KMS-11 (cell line): Measurements from ENCODE around the gene RBM20.

Experiments used
- H2AFZ ChIP-seq: fragments of 200-600 bp; sonication (generic); 2 replicates; pipeline ENCODE4 v1.6.1; 2016; ENCODE audit warnings: antibody characterized with exemption, mixed run types, low read depth
- H3K27ac ChIP-seq: fragments of 200-600 bp; sonication (generic); 2 replicates; pipeline ENCODE4 v1.6.1; 2016; ENCODE audit warnings: mild to moderate bottlenecking, mixed run types
- H3K27me3 ChIP-seq: fragments of 200-600 bp; sonication (generic); 2 replicates; pipeline ENCODE4 v1.6.1; 2017; ENCODE audit warnings: mild to moderate bottlenecking, low read depth, mixed run types, moderate library complexity; ENCODE audit not compliant: insufficient read depth
- H3K36me3 ChIP-seq: fragments of 200-600 bp; sonication (generic); 2 replicates; pipeline ENCODE4 v1.6.1; 2017; ENCODE audit warnings: mild to moderate bottlenecking, mixed run types; ENCODE audit not compliant: insufficient read depth
- H3K4me1 ChIP-seq: fragments of 200-600 bp; sonication (generic); 2 replicates; pipeline ENCODE4 v1.6.1; 2016; ENCODE audit warnings: mild to moderate bottlenecking, low read depth, mixed run types; ENCODE audit not compliant: poor library complexity, severe bottlenecking
- H3K4me2 ChIP-seq: fragments of 200-600 bp; sonication (generic); 2 replicates; pipeline ENCODE4 v1.7.0; 2016; ENCODE audit warnings: mild to moderate bottlenecking, mixed run types
- H3K4me3 ChIP-seq: fragments of 200-600 bp; sonication (generic); IDR thresholded peaks from 2 replicates; pipeline ENCODE4 v1.6.1; 2017; ENCODE audit warnings: low read depth, low read length, mixed read lengths; ENCODE audit not compliant: insufficient read depth
- H3K79me2 ChIP-seq: fragments of 200-600 bp; sonication (generic); 2 replicates; pipeline ENCODE4 v1.6.1; 2016; ENCODE audit warnings: low read depth, mixed run types; ENCODE audit not compliant: insufficient read depth
- H3K9ac ChIP-seq: fragments of 200-600 bp; sonication (generic); 2 replicates; pipeline ENCODE4 v1.6.1; 2016; ENCODE audit warnings: mild to moderate bottlenecking, mixed run types
- H4K20me1 ChIP-seq: fragments of 200-600 bp; sonication (generic); 2 replicates; pipeline ENCODE4 v1.6.1; 2016; ENCODE audit warnings: mild to moderate bottlenecking, mixed run types; ENCODE audit not compliant: insufficient read depth
- CTCF ChIP-seq: fragments of 200-600 bp; sonication (generic); conservative IDR thresholded peaks from 2 replicates; pipeline ENCODE4 v1.6.1; 2017; ENCODE audit warnings: low read depth, mild to moderate bottlenecking, antibody characterized with exemption, low read length, moderate library complexity, mixed read lengths

RBM20 gene

GRCh38 chr10:110798340-110798739, 154.2 kb downstream of the RBM20 start:
- Histone ChIP-seq H2AFZ (no peak overlapping the region), H4K20me1 (no peaks in the 10 kb centered on the region), H3K27me3 (no peaks in the 10 kb centered on the region), H3K4me3 (no peak overlapping the region), H3K36me3 (no peaks in the 10 kb centered on the region), H3K4me1 (peaks cover 11% of the 10 kb centered on the region), H3K9ac (no peak overlapping the region), H3K27ac (no peak overlapping the region), H3K4me2 (no peak overlapping the region), H3K79me2 (no peaks in the 10 kb centered on the region)
- TF ChIP-seq CTCF: no peak

GRCh38 chr10:110802090-110802489, 158.0 kb downstream of the RBM20 start:
- no peak for TF ChIP-seq CTCF
- H3K4me1 ChIP-seq: peaks cover 23% of the 10 kb centered on the region
- H3K36me3 ChIP-seq: no peaks in the 10 kb centered on the region
- no peak overlapping the region for H3K27ac ChIP-seq
- H3K27me3 ChIP-seq: no peaks in the 10 kb centered on the region
- H4K20me1 ChIP-seq: no peaks in the 10 kb centered on the region
- H3K79me2 ChIP-seq: no peaks in the 10 kb centered on the region
- H3K9ac ChIP-seq: no peak overlapping the region
- H3K4me2 ChIP-seq: peak overlapping the region; percentile 17; the same call in 1 of the 2 replicates
- 0 out of 2 replicates have a peak overlapping the region, but pooled peaks have one; percentile 15 for H2AFZ ChIP-seq
- H3K4me3 ChIP-seq: no peak overlapping the region

GRCh38 chr10:110802551-110803238, 158.6 kb downstream of the RBM20 start:
- Histone ChIP-seq H3K36me3 (no peaks in the 10 kb centered on the region), H3K27me3 (no peaks in the 10 kb centered on the region), H2AFZ (peak overlapping the region; percentile 15; the same call in 1 of the 2 replicates), H3K4me2 (peak overlapping the region; percentile 17), H3K79me2 (no peaks in the 10 kb centered on the region), H3K4me3 (no peak overlapping the region), H3K9ac (no peak overlapping the region), H3K27ac (no peak overlapping the region), H3K4me1 (peaks cover 23% of the 10 kb centered on the region), H4K20me1 (no peaks in the 10 kb centered on the region)
- no peak for TF ChIP-seq CTCF

- TF ChIP-seq CTCF: no peak
- no peak overlapping the region for H3K9ac ChIP-seq
- peak overlapping the region; percentile 17; the same call in 1 of the 2 replicates for H3K4me2 ChIP-seq
- H2AFZ ChIP-seq: no peak overlapping the region
- no peaks in the 10 kb centered on the region for H3K27me3 ChIP-seq
- H3K27ac ChIP-seq: no peak overlapping the region
- no peaks in the 10 kb centered on the region for H3K36me3 ChIP-seq
- no peak overlapping the region for H3K4me3 ChIP-seq
- no peaks in the 10 kb centered on the region for H4K20me1 ChIP-seq
- H3K79me2 ChIP-seq: no peaks in the 10 kb centered on the region
- peaks cover 23% of the 10 kb centered on the region for H3K4me1 ChIP-seq
Measured at GRCh38 chr10:110803239-110803749, 159.2 kb downstream of the RBM20 start.
